Coronary artery (tissue), 2 donors: Measurements from ENCODE around the gene IL13RA1.
A peak's percentile ranks its signal among the peaks of the same experiment; 100 is the strongest.
"Not testable (repeated sequence)": the region's sequence is repeated elsewhere in the genome, so short reads cannot be mapped to it uniquely, and the experiment has no call there.

Experiments used
- DNase-seq: peaks from one replicate; pipeline ENCODE4 v3.0.0-alpha.2; 2017; ENCODE audit warnings: low spot score
- H3K27ac ChIP-seq, 2 donors: fragments of 200-600 bp; sonication (generic); one replicate each; pipeline ENCODE4 v1.5.1; 2016 to 2019
- H3K4me3 ChIP-seq: fragments of 200-600 bp; sonication (generic); 2 replicates; pipeline ENCODE4 v1.5.1; 2016; ENCODE audit warnings: mild to moderate bottlenecking, moderate library complexity
- TF ChIP-seq, protein P1 (sequence below): fragments of 200-600 bp; sonication (generic); IDR thresholded peaks from one replicate; pipeline ENCODE4 v1.5.1; 2019; ENCODE audit warnings: antibody characterized with exemption

IL13RA1 gene

DNA sequence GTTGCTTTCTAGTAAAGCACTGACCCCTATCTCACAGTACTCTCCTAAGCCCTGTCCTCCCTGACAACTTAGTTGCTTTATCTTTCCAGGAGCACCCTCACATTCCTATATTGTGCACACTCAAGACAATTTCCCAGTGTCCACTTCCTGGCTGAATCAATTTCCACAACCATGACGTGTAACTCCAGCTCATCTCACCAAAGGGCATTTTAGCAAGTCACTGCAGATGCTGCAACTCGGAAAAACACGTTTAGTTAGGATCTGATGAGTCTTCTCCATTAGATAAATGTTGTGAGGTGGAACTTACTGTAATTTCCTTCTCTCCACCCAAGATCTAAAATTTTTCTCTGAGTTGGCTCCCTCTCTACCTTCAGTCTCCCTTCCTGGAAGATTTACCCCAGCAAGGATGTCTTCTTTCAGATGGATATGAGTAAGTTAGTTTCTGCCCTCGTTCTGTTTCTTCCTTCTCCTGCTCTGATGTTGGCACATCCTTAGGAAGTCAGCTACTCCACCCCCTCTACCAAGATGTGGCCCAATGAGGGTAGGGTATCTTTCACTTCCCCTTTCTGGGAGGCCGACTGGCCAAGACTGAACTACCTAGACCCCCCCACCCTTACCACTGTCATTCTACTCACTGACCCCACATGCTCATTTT, 28.8 kb upstream of the IL13RA1 start:
- Histone ChIP-seq H3K4me3 (no peak overlapping the region), H3K27ac (peak overlapping the region in 1 of 2 donors; percentile 36)
- TF ChIP-seq, protein P1, sequence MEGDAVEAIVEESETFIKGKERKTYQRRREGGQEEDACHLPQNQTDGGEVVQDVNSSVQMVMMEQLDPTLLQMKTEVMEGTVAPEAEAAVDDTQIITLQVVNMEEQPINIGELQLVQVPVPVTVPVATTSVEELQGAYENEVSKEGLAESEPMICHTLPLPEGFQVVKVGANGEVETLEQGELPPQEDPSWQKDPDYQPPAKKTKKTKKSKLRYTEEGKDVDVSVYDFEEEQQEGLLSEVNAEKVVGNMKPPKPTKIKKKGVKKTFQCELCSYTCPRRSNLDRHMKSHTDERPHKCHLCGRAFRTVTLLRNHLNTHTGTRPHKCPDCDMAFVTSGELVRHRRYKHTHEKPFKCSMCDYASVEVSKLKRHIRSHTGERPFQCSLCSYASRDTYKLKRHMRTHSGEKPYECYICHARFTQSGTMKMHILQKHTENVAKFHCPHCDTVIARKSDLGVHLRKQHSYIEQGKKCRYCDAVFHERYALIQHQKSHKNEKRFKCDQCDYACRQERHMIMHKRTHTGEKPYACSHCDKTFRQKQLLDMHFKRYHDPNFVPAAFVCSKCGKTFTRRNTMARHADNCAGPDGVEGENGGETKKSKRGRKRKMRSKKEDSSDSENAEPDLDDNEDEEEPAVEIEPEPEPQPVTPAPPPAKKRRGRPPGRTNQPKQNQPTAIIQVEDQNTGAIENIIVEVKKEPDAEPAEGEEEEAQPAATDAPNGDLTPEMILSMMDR, result no peak
- no peak for DNase-seq

DNA sequence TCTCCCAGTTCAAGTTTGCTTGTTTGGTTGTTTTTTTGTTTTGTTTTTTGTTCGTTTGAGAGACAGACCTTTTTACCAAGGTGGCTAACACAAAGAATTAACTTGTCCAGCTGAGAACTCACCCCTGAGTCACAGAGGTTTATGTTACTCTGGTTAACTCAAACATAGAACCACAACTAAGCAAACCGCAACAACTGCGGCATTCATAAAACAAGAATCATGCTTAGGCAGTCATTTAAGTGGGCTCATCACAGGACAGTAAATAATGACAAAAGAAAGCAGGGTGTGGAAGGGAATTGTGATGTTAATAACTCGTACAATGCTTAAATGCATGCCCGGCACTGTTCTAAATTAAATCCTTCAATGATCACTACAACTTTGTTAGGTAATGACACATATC, 24.7 kb upstream of the IL13RA1 start:
- no peak overlapping the region for H3K4me3 ChIP-seq
- no peak overlapping the region for H3K27ac ChIP-seq
- no peak for DNase-seq
- TF ChIP-seq, protein P1, result no peak

DNA sequence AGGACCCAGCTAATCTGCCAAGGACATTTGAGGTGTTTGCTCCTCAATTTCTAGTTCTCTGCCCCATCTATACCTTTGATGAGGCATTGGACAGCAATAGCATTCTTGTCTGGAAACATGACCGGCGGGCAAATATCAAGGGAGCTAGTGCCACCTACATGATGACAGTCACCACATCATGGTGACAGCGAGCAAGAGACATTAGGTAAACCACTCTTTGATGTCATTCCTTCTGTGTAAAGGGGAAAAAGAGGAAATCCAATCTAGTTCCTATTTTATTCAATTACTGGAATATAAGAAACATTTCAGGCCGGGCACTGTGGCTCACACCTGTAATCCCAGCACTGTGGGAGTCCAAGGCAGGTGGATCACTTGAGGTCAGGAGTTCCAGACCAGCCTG, 20.7 kb upstream of the IL13RA1 start:
- DNase-seq, result no peak
- TF ChIP-seq, protein P1, result no peak
- H3K4me3 ChIP-seq, result no peak overlapping the region
- H3K27ac ChIP-seq, result no peak overlapping the region

DNA sequence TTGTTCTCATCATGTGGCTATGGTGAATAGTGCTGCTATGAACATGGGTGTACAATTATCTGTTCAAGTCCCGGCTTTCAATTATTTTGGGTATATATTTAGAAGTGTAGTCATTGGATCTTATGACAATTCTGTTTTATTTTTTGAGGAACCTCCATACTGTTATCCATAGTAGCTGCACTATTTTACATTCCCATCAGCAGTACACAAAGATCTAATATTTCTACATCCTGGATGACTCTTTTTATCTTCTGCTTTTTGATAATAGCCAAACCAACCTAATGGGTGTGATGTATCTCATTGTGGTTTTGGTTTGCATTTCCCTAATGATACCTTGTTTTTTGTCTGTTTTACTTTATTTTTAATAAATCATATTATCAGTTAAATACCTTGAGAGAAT, 12.9 kb upstream of the IL13RA1 start:
- no peak overlapping the region for H3K4me3 ChIP-seq
- TF ChIP-seq, protein P1, result no peak
- no peak for DNase-seq
- no peak overlapping the region for H3K27ac ChIP-seq

DNA sequence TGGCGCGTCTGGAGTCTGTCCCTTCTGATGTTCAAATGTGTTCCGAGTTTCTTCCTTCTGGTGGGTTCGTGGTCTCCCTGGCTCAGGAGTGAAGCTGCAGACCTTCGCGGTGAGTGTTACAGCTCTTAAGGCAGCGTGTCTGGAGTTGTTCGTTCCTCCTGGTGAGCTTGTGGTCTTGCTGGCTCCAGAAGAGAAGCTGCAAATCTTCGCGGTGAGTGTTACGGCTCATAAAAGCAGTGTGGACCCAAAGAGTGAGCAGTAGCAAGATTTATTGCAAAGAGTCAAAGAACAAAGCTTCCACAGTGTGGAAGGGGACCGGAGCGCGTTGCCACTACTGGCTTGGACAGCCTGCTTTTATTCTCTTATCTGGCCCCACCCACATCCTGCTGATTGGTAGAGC, 11.5 kb upstream of the IL13RA1 start:
- H3K4me3 ChIP-seq, H3K27ac ChIP-seq, DNase-seq: not testable (repeated sequence)

DNA sequence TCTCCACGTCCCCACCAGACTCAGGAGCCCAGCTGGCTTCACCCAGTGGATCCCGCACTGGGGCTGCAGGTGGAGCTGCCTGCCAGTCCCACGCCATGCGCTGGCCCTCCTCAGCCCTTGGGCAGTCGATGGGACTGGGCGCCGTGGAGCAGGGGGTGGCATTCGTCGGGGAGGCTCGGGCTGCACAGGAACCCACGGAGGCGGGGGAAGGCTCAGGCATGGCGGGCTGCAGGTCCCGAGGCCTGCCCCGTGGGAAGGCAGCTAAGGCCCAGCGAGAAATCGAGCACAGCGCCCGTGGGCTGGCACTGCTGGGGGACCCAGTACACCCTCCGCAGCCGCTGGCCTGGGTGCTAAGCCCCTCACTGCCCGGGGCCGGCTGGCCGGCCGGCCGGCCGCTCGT, 10.6 kb upstream of the IL13RA1 start:
- not testable (repeated sequence) for DNase-seq
- H3K27ac ChIP-seq, result peak overlapping the region in 1 of 2 donors; percentile 7

DNA sequence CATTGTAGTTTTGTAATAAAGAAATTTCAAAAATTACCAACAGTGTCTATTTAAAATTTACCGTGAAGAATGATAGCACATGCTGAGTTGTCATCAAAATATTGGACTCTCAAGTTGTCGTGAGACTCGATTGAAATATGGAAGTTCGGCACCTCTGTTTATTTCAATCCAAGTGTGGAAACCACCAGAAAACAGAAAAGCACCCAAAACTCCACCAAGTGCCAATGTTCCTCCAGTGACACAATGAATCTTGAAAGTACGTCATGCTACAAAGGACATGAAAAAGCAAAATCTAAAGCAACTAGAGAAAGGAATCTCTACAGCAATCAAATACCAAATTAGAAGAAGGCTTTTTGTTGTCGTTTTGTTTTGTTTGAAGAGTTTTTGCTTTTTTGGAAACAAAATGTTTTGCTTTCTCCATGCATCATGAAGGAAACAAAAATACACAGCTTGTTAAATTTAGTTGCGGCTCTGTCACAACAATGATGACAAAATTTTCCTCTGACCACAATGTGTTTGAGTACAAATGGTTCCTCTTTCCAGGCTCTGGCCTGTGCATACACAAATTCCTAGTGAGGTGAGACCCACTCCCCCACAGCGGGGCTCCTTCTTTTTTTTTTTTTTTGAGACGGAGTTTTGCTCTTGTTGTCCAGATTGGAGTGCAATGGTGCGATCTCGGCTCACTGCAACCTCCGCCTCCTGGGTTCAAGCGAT, 9.6 kb upstream of the IL13RA1 start:
- H3K27ac ChIP-seq, result peak overlapping the region in 1 of 2 donors; percentile 63

More for the DNA sequence above, 10.6 kb upstream of the IL13RA1 start:
- H3K4me3 ChIP-seq, result not testable (repeated sequence)

DNA sequence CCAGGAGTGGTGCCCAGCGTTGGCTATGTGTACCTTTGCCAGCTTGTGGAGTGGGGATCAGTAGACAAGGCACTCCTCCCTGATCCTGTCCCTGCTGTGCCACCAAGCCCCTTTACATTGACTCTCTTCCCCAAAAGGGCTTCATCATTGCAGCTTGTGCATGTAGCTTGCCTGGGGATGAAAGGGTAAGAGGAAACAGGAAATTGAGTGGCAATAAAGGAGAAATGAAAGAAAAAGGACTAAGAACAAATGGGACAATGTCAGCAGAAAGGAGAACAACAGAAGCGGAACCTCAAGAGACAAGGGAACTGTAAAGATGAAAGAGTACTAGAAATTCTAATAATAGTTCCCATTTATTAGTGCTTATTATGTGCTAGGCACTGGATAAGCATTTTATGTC, 8.7 kb upstream of the IL13RA1 start:
- DNase-seq, result no peak
- peak overlapping the region in 1 of 2 donors; percentile 63 for H3K27ac ChIP-seq
- TF ChIP-seq, protein P1, result no peak

More for the DNA sequence above, 9.6 kb upstream of the IL13RA1 start:
- TF ChIP-seq, protein P1, result no peak
- no peak overlapping the region for H3K4me3 ChIP-seq
- no peak for DNase-seq

More for the DNA sequence above, 8.7 kb upstream of the IL13RA1 start:
- H3K4me3 ChIP-seq, result no peak overlapping the region
